IMR-90 (cell line): ENCODE data around the gene SEC61A1. TPM values are rescaled to one million over a fixed set of nuclear protein-coding genes. Genes with fewer than 3 reads are reported as not detected.

Experiments used
- ATAC-seq: fragments of 200-7000 bp; cut with Tn5 transposase; 2 replicates; pipeline ENCODE4 v1.9.1; 2020; ENCODE audit warnings: low read depth, mild to moderate bottlenecking, moderate library complexity
- BruUV-seq: library from RNA; stranded (reverse); fragments of 400-500 nt; replicated peaks from 2 replicates; lab custom pipeline; 2021; lab: Mats Ljungman, UMichigan
- CTCF ChIA-PET: fragments of 300-600 bp; formaldehyde crosslinking; extraction: SDS; loops from one replicate; lab custom pipeline; 2021; ENCODE audit warnings: antibody characterized with exemption; lab: Yijun Ruan, JAX
- POLR2A ChIA-PET: fragments of 300-600 bp; sonication (Branson Sonifier 250); formaldehyde crosslinking; loops from one replicate; lab custom pipeline; 2022; ENCODE audit warnings: antibody characterized with exemption; ENCODE audit not compliant: unreplicated experiment; lab: Charles Lee
- DNase-seq: peaks from one replicate; pipeline ENCODE4 v3.0.0; 2013
- H2AFZ ChIP-seq: replicated peaks from 2 replicates; pipeline ENCODE3; 2013; ENCODE audit warnings: low read length, mild to moderate bottlenecking; ENCODE audit not compliant: poor library complexity
- H2AK5ac ChIP-seq: 2 replicates; pipeline ENCODE4 v1.6.1; 2013; ENCODE audit warnings: low read depth, low read length, inconsistent platforms
- H2AK9ac ChIP-seq: replicated peaks from 2 replicates; pipeline ENCODE3; 2013; ENCODE audit warnings: mild to moderate bottlenecking, low read depth, low read length, moderate library complexity; ENCODE audit not compliant: poor library complexity
- H2BK120ac ChIP-seq: 2 replicates; pipeline ENCODE4 v1.6.1; 2013; ENCODE audit warnings: low read depth, low read length, inconsistent platforms
- H2BK15ac ChIP-seq: 3 replicates; pipeline ENCODE4 v1.6.1; 2013; ENCODE audit warnings: low read depth, low read length, inconsistent platforms
- H2BK20ac ChIP-seq: 2 replicates; pipeline ENCODE4 v1.6.1; 2013; ENCODE audit warnings: low read depth, mild to moderate bottlenecking, inconsistent platforms, low read length, moderate library complexity
- H2BK5ac ChIP-seq: 2 replicates; pipeline ENCODE4 v1.6.1; 2013; ENCODE audit warnings: mild to moderate bottlenecking, low read depth, low read length, inconsistent platforms; ENCODE audit not compliant: poor library complexity, severe bottlenecking
- H3K14ac ChIP-seq: replicated peaks from 2 replicates; pipeline ENCODE4 v1.6.1; 2013; ENCODE audit warnings: low read depth, low read length, inconsistent platforms
- H3K18ac ChIP-seq: 2 replicates; pipeline ENCODE4 v1.6.1; 2013; ENCODE audit warnings: low read depth, low read length, control low read depth
- H3K23ac ChIP-seq: 2 replicates; pipeline ENCODE4 v1.6.1; 2013; ENCODE audit warnings: low read depth, low read length, inconsistent platforms
- H3K27ac ChIP-seq: 2 replicates; pipeline ENCODE4 v1.5.1; 2013; ENCODE audit warnings: mild to moderate bottlenecking, control low read depth, low read length; ENCODE audit not compliant: insufficient read depth
- H3K27me3 ChIP-seq: 2 replicates; pipeline ENCODE4 v1.6.1; 2013; ENCODE audit warnings: low read length; ENCODE audit not compliant: control insufficient read depth, insufficient read depth
- H3K36me3 ChIP-seq: 2 replicates; pipeline ENCODE4 v1.6.1; 2013; ENCODE audit warnings: low read length, mixed read lengths; ENCODE audit not compliant: control insufficient read depth, insufficient read depth
- H3K4ac ChIP-seq: 2 replicates; pipeline ENCODE4 v1.6.1; 2013; ENCODE audit warnings: low read depth, low read length, inconsistent platforms
- H3K4me1 ChIP-seq: 2 replicates; pipeline ENCODE4 v1.6.1; 2013; ENCODE audit warnings: low read length, mixed read lengths; ENCODE audit not compliant: control insufficient read depth, insufficient read depth
- H3K4me2 ChIP-seq: 2 replicates; pipeline ENCODE4 v1.6.1; 2013; ENCODE audit warnings: low read depth, mild to moderate bottlenecking, control low read depth, low read length, moderate library complexity
- H3K4me3 ChIP-seq: 2 replicates; pipeline ENCODE4 v1.5.1; 2013; ENCODE audit warnings: low read depth, mild to moderate bottlenecking, control low read depth, low read length, moderate library complexity; ENCODE audit not compliant: insufficient read depth
- H3K56ac ChIP-seq: 2 replicates; pipeline ENCODE4 v1.6.1; 2013; ENCODE audit warnings: low read length, inconsistent platforms; ENCODE audit not compliant: insufficient read depth; ENCODE audit errors: extremely low read depth
- H3K79me1 ChIP-seq, 2 experiments: 2 replicates each; pipeline ENCODE4 v1.6.1; 2013; ENCODE audit warnings: low read length in 2 of 2, inconsistent platforms in 1 of 2, low read depth in 1 of 2
- H3K9ac ChIP-seq: 2 replicates; pipeline ENCODE4 v1.6.1; 2013; ENCODE audit warnings: low read depth, low read length, control low read depth
- H3K9me1 ChIP-seq: 2 replicates; pipeline ENCODE4 v1.6.1; 2013; ENCODE audit warnings: low read length, inconsistent platforms; ENCODE audit not compliant: insufficient read depth
- H3K9me3 ChIP-seq: 2 replicates; pipeline ENCODE4 v1.6.1; 2013; ENCODE audit warnings: low read length; ENCODE audit not compliant: control insufficient read depth, insufficient read depth
- H4K20me1 ChIP-seq: 2 replicates; pipeline ENCODE4 v1.6.1; 2013; ENCODE audit warnings: low read length, inconsistent platforms; ENCODE audit not compliant: insufficient read depth
- H4K5ac ChIP-seq: 2 replicates; pipeline ENCODE4 v1.6.1; 2013; ENCODE audit warnings: mild to moderate bottlenecking, low read depth, low read length, control low read depth
- H4K8ac ChIP-seq, 2 experiments: 2 replicates each; pipeline ENCODE4 v1.6.1; 2013; ENCODE audit warnings: low read depth in 2 of 2, low read length in 2 of 2, control low read depth in 1 of 2, inconsistent platforms in 1 of 2
- H4K91ac ChIP-seq: 2 replicates; pipeline ENCODE4 v1.6.1; 2013; ENCODE audit warnings: low read depth, low read length, inconsistent platforms; ENCODE audit not compliant: insufficient read depth
- CHD1 ChIP-seq: IDR thresholded peaks from 2 replicates; pipeline ENCODE4 v1.6.1; 2012; ENCODE audit warnings: low read depth, low read length, improper control_type of control experiment
- FOS ChIP-seq: fragments of 150-350 bp; IDR thresholded peaks from 2 replicates; pipeline ENCODE4 v1.6.1; 2016; ENCODE audit warnings: low read depth, low read length
- MAFK ChIP-seq: IDR thresholded peaks from 2 replicates; pipeline ENCODE4 v1.6.1; 2012; ENCODE audit warnings: low read depth, low read length, improper control_type of control experiment
- MAZ ChIP-seq: IDR thresholded peaks from 2 replicates; pipeline ENCODE4 v1.6.1; 2012; ENCODE audit warnings: low read depth, mild to moderate bottlenecking, low read length, improper control_type of control experiment, moderate library complexity, borderline replicate concordance
- MXI1 ChIP-seq: IDR thresholded peaks from 2 replicates; pipeline ENCODE4 v1.6.1; 2012; ENCODE audit warnings: low read depth, mild to moderate bottlenecking, low read length, moderate library complexity, borderline replicate concordance
- POLR2A ChIP-seq: IDR thresholded peaks from 2 replicates; pipeline ENCODE4 v1.6.1; 2012; ENCODE audit warnings: mild to moderate bottlenecking, low read depth, low read length
- RCOR1 ChIP-seq: IDR thresholded peaks from 2 replicates; pipeline ENCODE4 v1.6.1; 2012; ENCODE audit warnings: mild to moderate bottlenecking, low read length, improper control_type of control experiment; ENCODE audit not compliant: insufficient replicate concordance
- RFX5 ChIP-seq: IDR thresholded peaks from 2 replicates; pipeline ENCODE4 v1.8.0; 2012; ENCODE audit warnings: low read depth, mild to moderate bottlenecking, low read length, moderate library complexity
- SMC3 ChIP-seq: fragments of 150-350 bp; IDR thresholded peaks from 2 replicates; pipeline ENCODE4 v1.6.1; 2016; ENCODE audit warnings: low read depth, mild to moderate bottlenecking, antibody characterized with exemption, low read length, moderate library complexity
- WGBS, 2 experiments: methylation state at CpG; one replicate each; pipeline versions ENCODE4 v1.1.5 to v1.1.7; 2013; ENCODE audit warnings: missing lambda C conversion rate in 2 of 2; ENCODE audit not compliant: insufficient read length in 1 of 2; ENCODE audit errors: extremely low coverage in 2 of 2; 5-methylcytosine and 5-hydroxymethylcytosine counted together
- dilution Hi-C: fragments of 300-500 bp; cut with HindIII; formaldehyde crosslinking; loops from one replicate; pipeline ENCODE4 v1.14.3; 2018; ENCODE audit warnings: low sequenced_read_pairs; ENCODE audit not compliant: unreplicated experiment
- in situ Hi-C: fragments of 300-500 bp; cut with MboI; formaldehyde crosslinking; loops from 3 replicates; pipeline ENCODE4 v1.14.3; 2019; ENCODE audit warnings: low sequenced_read_pairs, inconsistent platforms, mixed read lengths
- intact Hi-C: fragments of 100-400 bp; cut with micrococcal nuclease; formaldehyde crosslinking; loops from 2 replicates; pipeline ENCODE4 v1.10.0; 2022
- polyA plus RNA-seq, 3 experiments: library from polyadenylated mRNA; depleted of rRNA; stranded (reverse); fragments of >200 nt; gene quantifications; 2 replicates each; pipeline ENCODE4 v1.2.3, GENCODE V29; 2012; ENCODE audit warnings: low replicate concordance in 1 of 3
- total RNA-seq: library from RNA; depleted of rRNA; stranded (reverse); fragments of >200 nt; gene quantifications from 2 replicates; pipeline ENCODE4 v1.2.3, GENCODE V29; 2012
- TF ChIP-seq, protein P1 (sequence below): fragments of 150-350 bp; IDR thresholded peaks from 2 replicates; pipeline ENCODE4 v1.6.1; 2016; ENCODE audit warnings: low read depth, mild to moderate bottlenecking, low read length, moderate library complexity, borderline replicate concordance

The SEC61A1 gene
- total and polyA plus RNA-seq, 2 of the 4 experiments (the other 2 are of a cell fraction) = 377 to 478 TPM

DNA sequence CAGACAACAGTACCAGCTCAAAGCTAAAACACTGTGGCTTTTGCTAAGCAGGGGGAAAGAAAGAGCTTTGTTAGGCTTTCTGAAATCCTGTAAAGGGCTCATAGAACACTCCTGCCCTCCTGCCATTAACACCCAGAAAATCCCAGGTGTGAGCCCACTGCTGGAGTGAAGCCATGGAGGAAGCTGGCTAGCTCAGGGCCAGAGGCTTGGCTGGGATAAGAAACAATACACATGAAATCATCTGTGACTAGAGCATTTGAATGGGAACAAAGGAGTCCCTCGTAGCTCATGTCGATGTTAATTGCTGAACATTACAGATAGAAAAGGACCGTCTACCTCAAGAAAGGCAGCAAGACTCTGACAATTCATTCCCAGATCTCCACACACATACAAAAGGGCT lies 47.9 kb downstream of the SEC61A1 start:
- H3K23ac ChIP-seq = no peak overlapping the region
- H2BK20ac ChIP-seq = no peak overlapping the region
- H2BK5ac ChIP-seq = no peak overlapping the region
- peaks cover 43% of the 10 kb centered on the region for H3K36me3 ChIP-seq
- no peaks in the 10 kb centered on the region for H4K20me1 ChIP-seq
- H4K5ac ChIP-seq = no peak overlapping the region
- DNase-seq (no peak), ATAC-seq (no peak)
- no peak overlapping the region for H2AK5ac ChIP-seq
- H3K27me3 ChIP-seq = no peaks in the 10 kb centered on the region
- H3K56ac ChIP-seq = no peak overlapping the region
- intact Hi-C loops = no loop called here
- H3K27ac ChIP-seq = no peak overlapping the region
- H3K9ac ChIP-seq = no peak overlapping the region
- no peak overlapping the region for H2AK9ac ChIP-seq
- in situ Hi-C loops = no loop called here
- BruUV-seq = no TSS peak
- H4K91ac ChIP-seq = no peak overlapping the region
- no peak overlapping the region for H2BK120ac ChIP-seq
- H2BK15ac ChIP-seq = no peak overlapping the region
- H3K4me1 ChIP-seq = peaks cover 2% of the 10 kb centered on the region
- H3K9me1 ChIP-seq = no peaks in the 10 kb centered on the region; the same call in 1 of the 2 replicates
- no peak overlapping the region for H3K4me3 ChIP-seq
- no peak overlapping the region for H4K8ac ChIP-seq
- H3K18ac ChIP-seq = no peak overlapping the region
- dilution Hi-C loops = no loop called here
- no peak overlapping the region for H3K4me2 ChIP-seq
- peaks cover 3 to 12% of the 10 kb centered on the region in 2 experiments for H3K79me1 ChIP-seq
- WGBS, 2 experiments = no CpG with 5 or more reads among the region's 3 CpGs
- TF ChIP-seq FOS (no peak), MAFK (no peak), SMC3 (no peak), RFX5 (no peak), RCOR1 (no peak), MXI1 (no peak), MAZ (no peak), POLR2A (no peak), CHD1 (no peak)
- TF ChIP-seq, protein P1, sequence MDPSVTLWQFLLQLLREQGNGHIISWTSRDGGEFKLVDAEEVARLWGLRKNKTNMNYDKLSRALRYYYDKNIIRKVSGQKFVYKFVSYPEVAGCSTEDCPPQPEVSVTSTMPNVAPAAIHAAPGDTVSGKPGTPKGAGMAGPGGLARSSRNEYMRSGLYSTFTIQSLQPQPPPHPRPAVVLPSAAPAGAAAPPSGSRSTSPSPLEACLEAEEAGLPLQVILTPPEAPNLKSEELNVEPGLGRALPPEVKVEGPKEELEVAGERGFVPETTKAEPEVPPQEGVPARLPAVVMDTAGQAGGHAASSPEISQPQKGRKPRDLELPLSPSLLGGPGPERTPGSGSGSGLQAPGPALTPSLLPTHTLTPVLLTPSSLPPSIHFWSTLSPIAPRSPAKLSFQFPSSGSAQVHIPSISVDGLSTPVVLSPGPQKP = no peak
- H3K14ac ChIP-seq = no peak overlapping the region
- ChIA-PET CTCF (no interaction called here), POLR2A (no interaction called here)
- H3K4ac ChIP-seq = no peak overlapping the region
- H2AFZ ChIP-seq = no peak overlapping the region
- H3K9me3 ChIP-seq = no peaks in the 10 kb centered on the region
